ENCODE results near the gene RBBP4. TPM values are rescaled to one million over a fixed set of nuclear protein-coding genes. Genes with fewer than 3 reads are reported as not detected.
A peak's percentile ranks its signal among the peaks of the same experiment; 100 is the strongest.

Gene RBBP4
- total and polyA plus RNA-seq, 5 donors from 2014 or later: 139 to 312 (median 286) TPM

GRCh38 chr1:32719681-32720275, 68.8 kb downstream of the RBBP4 start:
- Histone ChIP-seq H3K9me3 (ENCODE audit: control insufficient read depth in 2 of 2, low read length in 2 of 2) (no peaks in the 10 kb centered on the region), H3K36me3 (ENCODE audit: control insufficient read depth, insufficient read depth, low read length) (no peaks in the 10 kb centered on the region), H3K27ac (ENCODE audit: insufficient read depth, low read length, poor library complexity, severe bottlenecking) (no peak overlapping the region), H3K27me3 (ENCODE audit: control insufficient read depth, insufficient read depth, low read length) (no peaks in the 10 kb centered on the region), H3K4me1 (ENCODE audit: control insufficient read depth, insufficient read depth, low read length, poor library complexity, severe bottlenecking) (no peaks in the 10 kb centered on the region), H3K4me3 (ENCODE audit: low read depth, low read length) (no peak overlapping the region)
- Mint-ChIP-seq H3K27me3 (peaks cover 21% of the 10 kb centered on the region), H3K9me3 (no peaks in the 10 kb centered on the region), H3K4me3 (no peak overlapping the region), H3K27ac (no peak overlapping the region), H3K4me1 (peaks cover 0 to 10% (median 5%) of the 10 kb centered on the region in 4 donors), H3K36me3 (no peaks in the 10 kb centered on the region)
- DNase-seq: no peak
- ATAC-seq (ENCODE audit: low read depth in 2 of 2): no peak

GRCh38 chr1:32724678-32725614, 73.9 kb downstream of the RBBP4 start:
- H3K4me1 ChIP-seq (ENCODE audit: control insufficient read depth, insufficient read depth, low read length, poor library complexity, severe bottlenecking): peaks cover 4% of the 10 kb centered on the region
- no peaks in the 10 kb centered on the region for H3K27me3 ChIP-seq (ENCODE audit: control insufficient read depth, insufficient read depth, low read length)
- no peak for ATAC-seq (ENCODE audit: low read depth in 2 of 2)
- no peaks in the 10 kb centered on the region for H3K9me3 ChIP-seq (ENCODE audit: control insufficient read depth in 2 of 2, low read length in 2 of 2)
- Mint-ChIP-seq H3K36me3 (no peaks in the 10 kb centered on the region), H3K4me3 (no peak overlapping the region), H3K9me3 (peaks cover 0 to 1% (median 0%) of the 10 kb centered on the region in 7 donors), H3K27ac (no peak overlapping the region), H3K4me1 (peaks cover 0 to 9% (median 1%) of the 10 kb centered on the region in 4 donors), H3K27me3 (peaks cover 19% of the 10 kb centered on the region)
- peak in 1 of 3 donors; percentile 71 for DNase-seq
- H3K4me3 ChIP-seq (ENCODE audit: low read depth, low read length): no peak overlapping the region
- no peaks in the 10 kb centered on the region for H3K36me3 ChIP-seq (ENCODE audit: control insufficient read depth, insufficient read depth, low read length)
- H3K27ac ChIP-seq (ENCODE audit: insufficient read depth, low read length, poor library complexity, severe bottlenecking): no peak overlapping the region

GRCh38 chr1:32725615-32725982, 74.6 kb downstream of the RBBP4 start:
- Mint-ChIP-seq H3K4me1 (peaks cover 0 to 9% (median 1%) of the 10 kb centered on the region in 4 donors), H3K9me3 (peaks cover 0 to 1% (median 0%) of the 10 kb centered on the region in 7 donors), H3K27ac (no peak overlapping the region), H3K27me3 (peaks cover 14% of the 10 kb centered on the region), H3K36me3 (no peaks in the 10 kb centered on the region), H3K4me3 (no peak overlapping the region)
- H3K27ac ChIP-seq (ENCODE audit: insufficient read depth, low read length, poor library complexity, severe bottlenecking): no peak overlapping the region
- H3K27me3 ChIP-seq (ENCODE audit: control insufficient read depth, insufficient read depth, low read length): no peaks in the 10 kb centered on the region
- no peak overlapping the region for H3K4me3 ChIP-seq (ENCODE audit: low read depth, low read length)
- no peaks in the 10 kb centered on the region for H3K9me3 ChIP-seq (ENCODE audit: control insufficient read depth in 2 of 2, low read length in 2 of 2)
- DNase-seq: no peak
- no peak for ATAC-seq (ENCODE audit: low read depth in 2 of 2)
- peaks cover 4% of the 10 kb centered on the region for H3K4me1 ChIP-seq (ENCODE audit: control insufficient read depth, insufficient read depth, low read length, poor library complexity, severe bottlenecking)
- no peaks in the 10 kb centered on the region for H3K36me3 ChIP-seq (ENCODE audit: control insufficient read depth, insufficient read depth, low read length)

- peaks cover 0 to 1% (median 0%) of the 10 kb centered on the region in 7 donors for H3K9me3 Mint-ChIP-seq
- no peak overlapping the region for H3K27ac Mint-ChIP-seq
- H3K36me3 Mint-ChIP-seq: no peaks in the 10 kb centered on the region
- Histone ChIP-seq H3K4me1 (ENCODE audit: control insufficient read depth, insufficient read depth, low read length, poor library complexity, severe bottlenecking) (peaks cover 4% of the 10 kb centered on the region), H3K9me3 (ENCODE audit: control insufficient read depth in 2 of 2, low read length in 2 of 2) (no peaks in the 10 kb centered on the region), H3K27me3 (ENCODE audit: control insufficient read depth, insufficient read depth, low read length) (no peaks in the 10 kb centered on the region), H3K36me3 (ENCODE audit: control insufficient read depth, insufficient read depth, low read length) (no peaks in the 10 kb centered on the region), H3K4me3 (ENCODE audit: low read depth, low read length) (no peak overlapping the region), H3K27ac (ENCODE audit: insufficient read depth, low read length, poor library complexity, severe bottlenecking) (no peak overlapping the region)
- H3K4me1 Mint-ChIP-seq: peaks cover 0 to 14% (median 5%) of the 10 kb centered on the region in 4 donors
- no peak for DNase-seq
- peaks cover 14% of the 10 kb centered on the region for H3K27me3 Mint-ChIP-seq
- H3K4me3 Mint-ChIP-seq: no peak overlapping the region
- no peak for ATAC-seq (ENCODE audit: low read depth in 2 of 2)
These were observed 76.9 kb downstream of the RBBP4 start for GRCh38 chr1:32727876-32728275.

- Histone ChIP-seq H3K36me3 (ENCODE audit: control insufficient read depth, insufficient read depth, low read length) (no peaks in the 10 kb centered on the region), H3K27me3 (ENCODE audit: control insufficient read depth, insufficient read depth, low read length) (no peaks in the 10 kb centered on the region), H3K4me3 (ENCODE audit: low read depth, low read length) (no peak overlapping the region), H3K27ac (ENCODE audit: insufficient read depth, low read length, poor library complexity, severe bottlenecking) (no peak overlapping the region), H3K9me3 (ENCODE audit: control insufficient read depth in 2 of 2, low read length in 2 of 2) (no peaks in the 10 kb centered on the region), H3K4me1 (ENCODE audit: control insufficient read depth, insufficient read depth, low read length, poor library complexity, severe bottlenecking) (peaks cover 4% of the 10 kb centered on the region)
- no peaks in the 10 kb centered on the region for H3K36me3 Mint-ChIP-seq
- peaks cover 0 to 1% (median 0%) of the 10 kb centered on the region in 7 donors for H3K9me3 Mint-ChIP-seq
- peaks cover 0 to 14% (median 5%) of the 10 kb centered on the region in 4 donors for H3K4me1 Mint-ChIP-seq
- no peak overlapping the region for H3K27ac Mint-ChIP-seq
- DNase-seq: no peak
- no peak for ATAC-seq (ENCODE audit: low read depth in 2 of 2)
- H3K4me3 Mint-ChIP-seq: no peak overlapping the region
- peaks cover 15% of the 10 kb centered on the region for H3K27me3 Mint-ChIP-seq
These were observed 77.5 kb downstream of the RBBP4 start for GRCh38 chr1:32728413-32729077.

- no peak overlapping the region for H3K4me3 Mint-ChIP-seq
- no peak overlapping the region for H3K27ac Mint-ChIP-seq
- H3K27me3 ChIP-seq (ENCODE audit: control insufficient read depth, insufficient read depth, low read length): no peaks in the 10 kb centered on the region
- no peaks in the 10 kb centered on the region for H3K36me3 Mint-ChIP-seq
- no peak overlapping the region for H3K27ac ChIP-seq (ENCODE audit: insufficient read depth, low read length, poor library complexity, severe bottlenecking)
- no peak for DNase-seq
- no peak overlapping the region for H3K4me3 ChIP-seq (ENCODE audit: low read depth, low read length)
- peaks cover 0 to 14% (median 5%) of the 10 kb centered on the region in 4 donors for H3K4me1 Mint-ChIP-seq
- peaks cover 0 to 1% (median 0%) of the 10 kb centered on the region in 7 donors for H3K9me3 Mint-ChIP-seq
- ATAC-seq (ENCODE audit: low read depth in 2 of 2): no peak
- no peaks in the 10 kb centered on the region for H3K9me3 ChIP-seq (ENCODE audit: control insufficient read depth in 2 of 2, low read length in 2 of 2)
- peaks cover 11% of the 10 kb centered on the region for H3K27me3 Mint-ChIP-seq
- H3K36me3 ChIP-seq (ENCODE audit: control insufficient read depth, insufficient read depth, low read length): no peaks in the 10 kb centered on the region
- H3K4me1 ChIP-seq (ENCODE audit: control insufficient read depth, insufficient read depth, low read length, poor library complexity, severe bottlenecking): peaks cover 4% of the 10 kb centered on the region
These were observed 78.4 kb downstream of the RBBP4 start for GRCh38 chr1:32729254-32730046.

Measured in CD4-positive, CD25-positive, alpha-beta regulatory T cell (primary cell).